HepG2 (cell line): ENCODE data around the gene MKRN3. TPM values are rescaled to one million over a fixed set of nuclear protein-coding genes. Genes with fewer than 3 reads are reported as not detected.

ENCODE experiments used
- ATAC-seq: fragments of 200-7000 bp; cut with Tn5 transposase; 3 replicates; pipeline ENCODE4 v1.9.1; 2020; ENCODE audit warnings: mild to moderate bottlenecking, moderate library complexity
- BruUV-seq: library from RNA; stranded (reverse); fragments of 400-500 nt; replicated peaks from 2 replicates; lab custom pipeline; 2021; lab: Mats Ljungman, UMichigan
- CTCF ChIA-PET: fragments of 300-600 bp; formaldehyde crosslinking; extraction: SDS; loops from one replicate; lab custom pipeline; 2021; ENCODE audit warnings: low total read pairs, inconsistent platforms, low intra/inter-chr PET ratio; lab: Yijun Ruan, JAX
- POLR2A ChIA-PET: fragments of 350-600 bp; sonication (Branson Sonifier 250); formaldehyde crosslinking; loops from one replicate; lab custom pipeline; 2020; ENCODE audit warnings: antibody characterized with exemption, inconsistent platforms; lab: Yijun Ruan, JAX
- DNase-seq: peaks from one replicate; pipeline ENCODE4 v3.0.0-alpha.2; 2015; ENCODE audit warnings: low spot score
- FAIRE-seq: peaks from 3 replicates; lab custom pipeline; 2011; peaks lifted over from hg19 to GRCh38; lab: Jason Lieb, UNC
- H2AFZ ChIP-seq: one replicate; pipeline ENCODE4 v1.6.1; 2011; ENCODE audit warnings: low read length, inconsistent platforms
- H3K27ac ChIP-seq: fragments of 300-600 bp; 3 replicates; pipeline ENCODE4 v1.8.0; 2011; ENCODE audit warnings: mixed run types, mild to moderate bottlenecking, mixed read lengths, low read length, inconsistent platforms; ENCODE audit not compliant: insufficient read depth; ENCODE audit errors: extremely low read length
- H3K27me3 ChIP-seq, 2 experiments: fragments of 200-600 bp in 1 of 2; 2 replicates in 1 of 2; 3 replicates in 1 of 2; pipeline versions ENCODE4 v1.6.0 to v1.8.0; 2011; ENCODE audit warnings: low read length in 2 of 2, mild to moderate bottlenecking in 2 of 2, moderate library complexity in 2 of 2, inconsistent platforms in 1 of 2; ENCODE audit not compliant: insufficient read depth in 2 of 2, control insufficient read depth in 1 of 2
- H3K36me3 ChIP-seq, 2 experiments: fragments of 200-600 bp in 1 of 2; replicated peaks in 1 of 2; 2 replicates in 1 of 2; 3 replicates in 1 of 2; pipeline versions ENCODE4 v1.5.1 to v1.8.0; 2011; ENCODE audit warnings: low read length in 2 of 2, inconsistent platforms in 1 of 2; ENCODE audit not compliant: insufficient read depth in 2 of 2, control insufficient read depth in 1 of 2
- H3K4me1 ChIP-seq: 2 replicates; pipeline ENCODE4 v1.5.1; 2012; ENCODE audit warnings: low read length, inconsistent platforms; ENCODE audit not compliant: insufficient read depth
- H3K4me2 ChIP-seq: 2 replicates; pipeline ENCODE4 v1.6.0; 2011; ENCODE audit warnings: low read depth, low read length, inconsistent platforms
- H3K4me3 ChIP-seq, 3 experiments: fragments of 200-600 bp in 1 of 3; sonication (generic), shearing (Covaris generic) in 1 of 3; replicated peaks in 1 of 3; 2 replicates each; pipeline ENCODE4 v1.5.1; 2011 to 2016; ENCODE audit warnings: low read length in 3 of 3, inconsistent platforms in 2 of 3, low read depth in 2 of 3, mild to moderate bottlenecking in 2 of 3, control low read depth in 1 of 3, mixed read lengths in 1 of 3; ENCODE audit not compliant: insufficient read depth in 1 of 3
- H3K79me2 ChIP-seq: one replicate; pipeline ENCODE4 v1.6.1; 2011; ENCODE audit warnings: low read length, inconsistent platforms; ENCODE audit not compliant: insufficient read depth
- H3K9ac ChIP-seq: 2 replicates; pipeline ENCODE4 v1.6.0; 2011; ENCODE audit warnings: mild to moderate bottlenecking, low read depth, low read length, inconsistent platforms; ENCODE audit not compliant: insufficient read depth
- H3K9me3 ChIP-seq: 2 replicates; pipeline ENCODE4 v1.5.1; 2012; ENCODE audit warnings: mild to moderate bottlenecking, low read length
- H4K20me1 ChIP-seq: 2 replicates; pipeline ENCODE4 v1.6.0; 2011; ENCODE audit warnings: inconsistent platforms, mild to moderate bottlenecking, low read length, moderate library complexity; ENCODE audit not compliant: insufficient read depth
- ARHGAP35 ChIP-seq: sonication (generic); formaldehyde crosslinking; IDR thresholded peaks from 2 replicates; pipeline ENCODE4 v1.9.0; 2022; ENCODE audit warnings: mild to moderate bottlenecking, inconsistent platforms, moderate library complexity, missing genetic modification reagents, borderline replicate concordance
- ARNT2 ChIP-seq: sonication (generic); formaldehyde crosslinking; IDR thresholded peaks from 2 replicates; pipeline ENCODE4 v1.8.0; 2022; ENCODE audit warnings: mild to moderate bottlenecking, low read depth, missing genetic modification reagents, moderate library complexity
- HMGA1 ChIP-seq: sonication (generic); formaldehyde crosslinking; conservative IDR thresholded peaks from 2 replicates; pipeline ENCODE4 v1.4.0; 2020; ENCODE audit warnings: missing genetic modification reagents
- KDM3A ChIP-seq: IDR thresholded peaks from 2 replicates; pipeline ENCODE4 v1.6.1; 2018; ENCODE audit warnings: low read depth, missing compliant biosample characterization
- MEIS2 ChIP-seq: sonication (generic); formaldehyde crosslinking; IDR thresholded peaks from 2 replicates; pipeline ENCODE4 v1.9.0; 2021; ENCODE audit warnings: mild to moderate bottlenecking, missing genetic modification reagents
- MYC ChIP-seq: sonication (generic); formaldehyde crosslinking; IDR thresholded peaks from 2 replicates; pipeline ENCODE4 v1.9.0; 2021; ENCODE audit warnings: missing genetic modification reagents, borderline replicate concordance
- ZFX ChIP-seq: sonication (generic); formaldehyde crosslinking; IDR thresholded peaks from 2 replicates; pipeline ENCODE4 v1.4.0; 2020; ENCODE audit warnings: mild to moderate bottlenecking, low read depth, missing genetic modification reagents, moderate library complexity
- ZNF614 ChIP-seq: IDR thresholded peaks from 2 replicates; pipeline ENCODE4 v1.6.1; 2018; ENCODE audit warnings: missing biosample characterization, missing genetic modification reagents, inconsistent platforms, borderline replicate concordance
- ZNF660 ChIP-seq: sonication (generic); formaldehyde crosslinking; IDR thresholded peaks from 2 replicates; pipeline ENCODE4 v1.5.1; 2020; ENCODE audit warnings: mild to moderate bottlenecking, low read depth, missing genetic modification reagents, borderline replicate concordance
- ZNF687 ChIP-seq: sonication (generic); formaldehyde crosslinking; IDR thresholded peaks from 2 replicates; pipeline ENCODE4 v1.5.1; 2020; ENCODE audit warnings: mild to moderate bottlenecking, missing genetic modification reagents, moderate library complexity
- WGBS: methylation state at CpG from one replicate; pipeline ENCODE4 v1.1.6; 2017; ENCODE audit warnings: low lambda C conversion rate; 5-methylcytosine and 5-hydroxymethylcytosine counted together
- in situ Hi-C: cut with HindIII; loops from 2 replicates; pipeline ENCODE4 v1.10.0; 2017; ENCODE audit warnings: low pct_unique_long_range_greater_than_20kb; ENCODE audit not compliant: extremely low pct_ligation_motif_present
- intact Hi-C: fragments of 100-400 bp; cut with micrococcal nuclease; formaldehyde crosslinking; loops from one replicate; pipeline ENCODE4 v1.10.0; 2022; ENCODE audit not compliant: unreplicated experiment
- polyA plus RNA-seq, 8 experiments: library from polyadenylated mRNA; depleted of rRNA in 3 of 8; stranded (reverse) in 7 of 8; unstranded in 1 of 8; fragments of >200 nt; fragmentation: Illumina TruSeq in 4 of 8; extraction: Trizol in 4 of 8; gene quantifications; 2 replicates each; pipeline versions ENCODE4 v1.2.1 to v1.2.3, GENCODE V29; 2011 to 2016; ENCODE audit warnings: low read depth in 4 of 8, missing spikeins in 1 of 8, mixed read lengths in 1 of 8; ENCODE audit not compliant: insufficient read depth in 1 of 8
- total RNA-seq, 5 experiments: library from RNA; depleted of rRNA; stranded (reverse); fragments of >200 nt; fragmentation: Illumina TruSeq; extraction: Trizol; gene quantifications; 2 replicates each; pipeline ENCODE4 v1.2.3, GENCODE V29; 2016; ENCODE audit warnings: low read depth in 1 of 5
- TF ChIP-seq, protein P1 (sequence below), 2 experiments: fragments of 450-650 bp in 1 of 2; sonication (generic) in 1 of 2; formaldehyde crosslinking; IDR thresholded peaks; 2 replicates each; pipeline versions ENCODE4 v1.5.0 to v1.8.0; 2020 to 2022; ENCODE audit warnings: mild to moderate bottlenecking in 1 of 2, missing genetic modification reagents in 1 of 2
- TF ChIP-seq, protein P2 (sequence below): sonication (generic); formaldehyde crosslinking; IDR thresholded peaks from 2 replicates; pipeline ENCODE4 v1.5.0; 2020; ENCODE audit warnings: missing genetic modification reagents
- TF ChIP-seq, protein P3 (sequence below): sonication (generic); formaldehyde crosslinking; IDR thresholded peaks from 2 replicates; pipeline ENCODE4 v1.8.0; 2022; ENCODE audit warnings: missing genetic modification reagents, mild to moderate bottlenecking, borderline replicate concordance
- TF ChIP-seq, protein P4 (sequence below): sonication (generic); formaldehyde crosslinking; IDR thresholded peaks from 2 replicates; pipeline ENCODE4 v1.5.0; 2020; ENCODE audit warnings: missing genetic modification reagents, mild to moderate bottlenecking, borderline replicate concordance

The MKRN3 gene
- total and polyA plus RNA-seq, 2 of the 13 experiments (the other 11 are each of a cell fraction or from before 2014, with no cell fraction given), result 2.4 to 5.2 TPM

- TF ChIP-seq, protein P1, sequence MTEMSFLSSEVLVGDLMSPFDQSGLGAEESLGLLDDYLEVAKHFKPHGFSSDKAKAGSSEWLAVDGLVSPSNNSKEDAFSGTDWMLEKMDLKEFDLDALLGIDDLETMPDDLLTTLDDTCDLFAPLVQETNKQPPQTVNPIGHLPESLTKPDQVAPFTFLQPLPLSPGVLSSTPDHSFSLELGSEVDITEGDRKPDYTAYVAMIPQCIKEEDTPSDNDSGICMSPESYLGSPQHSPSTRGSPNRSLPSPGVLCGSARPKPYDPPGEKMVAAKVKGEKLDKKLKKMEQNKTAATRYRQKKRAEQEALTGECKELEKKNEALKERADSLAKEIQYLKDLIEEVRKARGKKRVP (CRISPR knock-in tag; IDR thresholded peaks at IDR 0.05), result no peak
- TF ChIP-seq ARHGAP35 (CRISPR knock-in tag) (no peak), HMGA1 (CRISPR knock-in tag) (no peak), ZNF614 (no peak), ZFX (CRISPR knock-in tag) (no peak), ARNT2 (CRISPR knock-in tag) (no peak)
- TF ChIP-seq, protein P2, sequence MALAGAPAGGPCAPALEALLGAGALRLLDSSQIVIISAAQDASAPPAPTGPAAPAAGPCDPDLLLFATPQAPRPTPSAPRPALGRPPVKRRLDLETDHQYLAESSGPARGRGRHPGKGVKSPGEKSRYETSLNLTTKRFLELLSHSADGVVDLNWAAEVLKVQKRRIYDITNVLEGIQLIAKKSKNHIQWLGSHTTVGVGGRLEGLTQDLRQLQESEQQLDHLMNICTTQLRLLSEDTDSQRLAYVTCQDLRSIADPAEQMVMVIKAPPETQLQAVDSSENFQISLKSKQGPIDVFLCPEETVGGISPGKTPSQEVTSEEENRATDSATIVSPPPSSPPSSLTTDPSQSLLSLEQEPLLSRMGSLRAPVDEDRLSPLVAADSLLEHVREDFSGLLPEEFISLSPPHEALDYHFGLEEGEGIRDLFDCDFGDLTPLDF (CRISPR knock-in tag), result no peak
- TF ChIP-seq, protein P3, sequence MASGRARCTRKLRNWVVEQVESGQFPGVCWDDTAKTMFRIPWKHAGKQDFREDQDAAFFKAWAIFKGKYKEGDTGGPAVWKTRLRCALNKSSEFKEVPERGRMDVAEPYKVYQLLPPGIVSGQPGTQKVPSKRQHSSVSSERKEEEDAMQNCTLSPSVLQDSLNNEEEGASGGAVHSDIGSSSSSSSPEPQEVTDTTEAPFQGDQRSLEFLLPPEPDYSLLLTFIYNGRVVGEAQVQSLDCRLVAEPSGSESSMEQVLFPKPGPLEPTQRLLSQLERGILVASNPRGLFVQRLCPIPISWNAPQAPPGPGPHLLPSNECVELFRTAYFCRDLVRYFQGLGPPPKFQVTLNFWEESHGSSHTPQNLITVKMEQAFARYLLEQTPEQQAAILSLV (CRISPR knock-in tag), result no peak
These were observed 13.2 kb downstream of the MKRN3 start (continued) for GRCh38 chr15:23578521-23579150.

DNA sequence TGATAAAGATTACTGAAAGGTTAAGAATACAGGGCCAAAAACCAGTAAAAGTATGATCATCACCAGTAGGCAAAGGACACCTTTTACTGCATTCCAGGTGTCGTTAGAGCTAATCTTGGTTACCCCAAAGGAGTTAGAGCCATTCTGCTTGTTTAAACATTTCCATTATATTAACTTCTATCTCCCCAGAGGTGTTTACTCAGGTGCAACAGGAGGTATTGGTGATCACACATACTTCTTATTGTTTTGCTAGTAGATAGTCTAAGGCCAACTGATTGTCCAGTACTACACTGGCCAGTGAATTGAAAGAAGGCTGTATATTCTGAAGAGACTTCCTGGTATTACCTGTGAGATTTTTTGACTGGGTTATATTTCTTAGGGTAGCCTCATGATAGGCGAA lies 22.8 kb downstream of the MKRN3 start:
- FAIRE-seq (no peak), ATAC-seq (no peak), DNase-seq (no peak)
- Histone ChIP-seq H3K4me2 (no peak overlapping the region), H2AFZ (no peak overlapping the region), H3K27ac (no peak overlapping the region), H3K79me2 (no peaks in the 10 kb centered on the region), H3K9me3 (no peaks in the 10 kb centered on the region), H3K9ac (no peak overlapping the region), H3K27me3 (peaks cover 0 to 3% of the 10 kb centered on the region in 2 experiments; a peak in 2 of 5 replicates), H3K36me3 (no peaks in the 10 kb centered on the region), H3K4me3 (no peak overlapping the region), H3K4me1 (no peaks in the 10 kb centered on the region), H4K20me1 (no peaks in the 10 kb centered on the region)
- 25% methylated on average over 2 of the region's 2 CpGs for WGBS
- POLR2A ChIA-PET, result no interaction called here
- in situ Hi-C loops (no loop called here), intact Hi-C loops (no loop called here)
- CTCF ChIA-PET, result no interaction called here
- BruUV-seq, result no TSS peak
- TF ChIP-seq ZNF687 (CRISPR knock-in tag) (no peak), ZNF660 (CRISPR knock-in tag) (no peak), MEIS2 (no peak), KDM3A (no peak), MYC (no peak)
- TF ChIP-seq, protein P4, sequence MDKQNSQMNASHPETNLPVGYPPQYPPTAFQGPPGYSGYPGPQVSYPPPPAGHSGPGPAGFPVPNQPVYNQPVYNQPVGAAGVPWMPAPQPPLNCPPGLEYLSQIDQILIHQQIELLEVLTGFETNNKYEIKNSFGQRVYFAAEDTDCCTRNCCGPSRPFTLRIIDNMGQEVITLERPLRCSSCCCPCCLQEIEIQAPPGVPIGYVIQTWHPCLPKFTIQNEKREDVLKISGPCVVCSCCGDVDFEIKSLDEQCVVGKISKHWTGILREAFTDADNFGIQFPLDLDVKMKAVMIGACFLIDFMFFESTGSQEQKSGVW (CRISPR knock-in tag), result no peak
